Measurements from ENCODE around the gene CAMSAP2. TPM values are rescaled to one million over a fixed set of nuclear protein-coding genes. Genes with fewer than 3 reads are reported as not detected.
A peak's percentile ranks its signal among the peaks of the same experiment; 100 is the strongest.

CAMSAP2 gene
- total RNA-seq, 1 donor from 2014 or later = 49.4 TPM

GRCh38 chr1:200875416-200875815 is 136.7 kb downstream of the CAMSAP2 start:
- Histone ChIP-seq H3K27ac (ENCODE audit: low read depth, low read length) (no peak overlapping the region), H4K20me1 (ENCODE audit: insufficient read depth, low read length) (no peaks in the 10 kb centered on the region), H3K4me1 (ENCODE audit: insufficient read depth, low read length) (peaks cover 10% of the 10 kb centered on the region), H3K9ac (ENCODE audit: low read length) (no peak overlapping the region), H3K79me2 (ENCODE audit: insufficient read depth, low read length) (no peaks in the 10 kb centered on the region), H3K27me3 (ENCODE audit: insufficient read depth, low read length) (peaks cover 60% of the 10 kb centered on the region), H2AFZ (ENCODE audit: low read depth, low read length) (no peak overlapping the region), H3K4me2 (ENCODE audit: low read length) (no peak overlapping the region), H3K4me3 (ENCODE audit: insufficient read depth, low read depth, low read length) (no peak overlapping the region), H3K36me3 (ENCODE audit: insufficient read depth, low read length) (no peaks in the 10 kb centered on the region), H3K9me3 (ENCODE audit: insufficient read depth, low read depth, low read length) (no peaks in the 10 kb centered on the region)
- H3K27ac Mint-ChIP-seq (ENCODE audit: unreplicated experiment) = no peak overlapping the region
- no peaks in the 10 kb centered on the region for H3K36me3 Mint-ChIP-seq (ENCODE audit: low read depth, unreplicated experiment)
- H3K4me3 Mint-ChIP-seq (ENCODE audit: unreplicated experiment) = no peak overlapping the region
- H3K27me3 Mint-ChIP-seq (ENCODE audit: low read depth, unreplicated experiment) = peaks cover 40% of the 10 kb centered on the region
- FAIRE-seq = no peak
- H3K9me3 Mint-ChIP-seq (ENCODE audit: unreplicated experiment) = peaks cover 2% of the 10 kb centered on the region
- H3K4me1 Mint-ChIP-seq (ENCODE audit: low read depth, unreplicated experiment) = peaks cover 2% of the 10 kb centered on the region
- TF ChIP-seq CTCF (IDR thresholded peaks at IDR 0.05; ENCODE audit: insufficient read depth, low read depth, low read length) (no peak), EZH2 (IDR thresholded peaks at IDR 0.05; ENCODE audit: insufficient read depth, low read length) (no peak)
- DNase-seq (ENCODE audit: low read depth) = no peak

GRCh38 chr1:200877010-200877409 is 138.3 kb downstream of the CAMSAP2 start:
- no peaks in the 10 kb centered on the region for H3K36me3 Mint-ChIP-seq (ENCODE audit: low read depth, unreplicated experiment)
- Histone ChIP-seq H2AFZ (ENCODE audit: low read depth, low read length) (no peak overlapping the region), H3K27me3 (ENCODE audit: insufficient read depth, low read length) (peaks cover 52% of the 10 kb centered on the region), H3K4me3 (ENCODE audit: insufficient read depth, low read depth, low read length) (no peak overlapping the region), H3K79me2 (ENCODE audit: insufficient read depth, low read length) (no peaks in the 10 kb centered on the region), H3K4me1 (ENCODE audit: insufficient read depth, low read length) (peaks cover 10% of the 10 kb centered on the region), H3K36me3 (ENCODE audit: insufficient read depth, low read length) (no peaks in the 10 kb centered on the region), H4K20me1 (ENCODE audit: insufficient read depth, low read length) (no peaks in the 10 kb centered on the region), H3K9me3 (ENCODE audit: insufficient read depth, low read depth, low read length) (no peaks in the 10 kb centered on the region), H3K9ac (ENCODE audit: low read length) (no peak overlapping the region), H3K27ac (ENCODE audit: low read depth, low read length) (no peak overlapping the region), H3K4me2 (ENCODE audit: low read length) (no peak overlapping the region)
- DNase-seq (ENCODE audit: low read depth) (no peak), FAIRE-seq (no peak)
- TF ChIP-seq EZH2 (IDR thresholded peaks at IDR 0.05; ENCODE audit: insufficient read depth, low read length) (no peak), CTCF (IDR thresholded peaks at IDR 0.05; ENCODE audit: insufficient read depth, low read depth, low read length) (no peak)
- no peak overlapping the region for H3K27ac Mint-ChIP-seq (ENCODE audit: unreplicated experiment)
- H3K4me1 Mint-ChIP-seq (ENCODE audit: low read depth, unreplicated experiment) = peaks cover 2% of the 10 kb centered on the region
- H3K27me3 Mint-ChIP-seq (ENCODE audit: low read depth, unreplicated experiment) = peaks cover 28% of the 10 kb centered on the region
- no peaks in the 10 kb centered on the region for H3K9me3 Mint-ChIP-seq (ENCODE audit: unreplicated experiment)
- H3K4me3 Mint-ChIP-seq (ENCODE audit: unreplicated experiment) = no peak overlapping the region

GRCh38 chr1:200877839-200878551 is 139.3 kb downstream of the CAMSAP2 start:
- H3K27me3 Mint-ChIP-seq (ENCODE audit: low read depth, unreplicated experiment) = peaks cover 28% of the 10 kb centered on the region
- DNase-seq (ENCODE audit: low read depth) = no peak

More at GRCh38 chr1:200877839-200878551, 139.3 kb downstream of the CAMSAP2 start:
- Histone ChIP-seq H3K36me3 (ENCODE audit: insufficient read depth, low read length) (no peaks in the 10 kb centered on the region), H3K4me1 (ENCODE audit: insufficient read depth, low read length) (peaks cover 8% of the 10 kb centered on the region), H2AFZ (ENCODE audit: low read depth, low read length) (no peak overlapping the region), H3K4me2 (ENCODE audit: low read length) (no peak overlapping the region), H3K27me3 (ENCODE audit: insufficient read depth, low read length) (peaks cover 46% of the 10 kb centered on the region), H3K9ac (ENCODE audit: low read length) (no peak overlapping the region), H3K4me3 (ENCODE audit: insufficient read depth, low read depth, low read length) (no peak overlapping the region), H4K20me1 (ENCODE audit: insufficient read depth, low read length) (no peaks in the 10 kb centered on the region), H3K79me2 (ENCODE audit: insufficient read depth, low read length) (no peaks in the 10 kb centered on the region), H3K27ac (ENCODE audit: low read depth, low read length) (no peak overlapping the region), H3K9me3 (ENCODE audit: insufficient read depth, low read depth, low read length) (no peaks in the 10 kb centered on the region)
- peak overlapping the region; percentile 47 for H3K27ac Mint-ChIP-seq (ENCODE audit: unreplicated experiment)
- TF ChIP-seq CTCF (IDR thresholded peaks at IDR 0.05; ENCODE audit: insufficient read depth, low read depth, low read length) (no peak), EZH2 (IDR thresholded peaks at IDR 0.05; ENCODE audit: insufficient read depth, low read length) (no peak)
- no peaks in the 10 kb centered on the region for H3K36me3 Mint-ChIP-seq (ENCODE audit: low read depth, unreplicated experiment)
- H3K9me3 Mint-ChIP-seq (ENCODE audit: unreplicated experiment) = no peaks in the 10 kb centered on the region
- no peak for FAIRE-seq
- H3K4me3 Mint-ChIP-seq (ENCODE audit: unreplicated experiment) = no peak overlapping the region
- H3K4me1 Mint-ChIP-seq (ENCODE audit: low read depth, unreplicated experiment) = peaks cover 2% of the 10 kb centered on the region
